Activated gamma-delta T cell treated with anti-CD3 and anti-CD28 coated beads, Interleukin-2, amount 50 U/mL, for 16 hours (primary cell): ENCODE data around the gene MRPS6.

Experiments
- DNase-seq: peaks from one replicate; pipeline ENCODE4 v3.0.0-alpha.2; 2020; ENCODE audit warnings: low read depth

MRPS6 gene

DNA sequence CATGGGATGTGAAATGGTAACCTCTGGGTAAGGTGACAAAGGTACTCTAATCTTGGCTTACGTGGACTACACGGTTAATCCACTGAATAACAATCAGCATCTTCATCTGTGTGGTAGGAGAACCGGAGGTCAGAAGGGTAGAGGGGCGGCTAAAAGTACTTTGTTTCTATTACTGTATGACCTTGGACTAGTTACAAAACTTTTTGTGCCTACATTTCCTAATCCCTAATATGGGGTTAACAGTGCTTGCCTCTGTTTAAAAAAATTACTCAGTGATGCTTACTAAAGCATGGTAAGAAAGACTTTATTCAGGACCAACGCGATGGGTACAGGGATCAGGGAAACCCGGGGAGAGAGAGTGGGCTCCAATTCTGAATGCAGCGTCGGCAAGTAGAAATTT lies 1.7 kb upstream of the MRPS6 start:
- no peak for DNase-seq

GRCh38 chr21:34072145-34073031 lies 990 bp upstream of the MRPS6 start:
- no peak for DNase-seq

DNA sequence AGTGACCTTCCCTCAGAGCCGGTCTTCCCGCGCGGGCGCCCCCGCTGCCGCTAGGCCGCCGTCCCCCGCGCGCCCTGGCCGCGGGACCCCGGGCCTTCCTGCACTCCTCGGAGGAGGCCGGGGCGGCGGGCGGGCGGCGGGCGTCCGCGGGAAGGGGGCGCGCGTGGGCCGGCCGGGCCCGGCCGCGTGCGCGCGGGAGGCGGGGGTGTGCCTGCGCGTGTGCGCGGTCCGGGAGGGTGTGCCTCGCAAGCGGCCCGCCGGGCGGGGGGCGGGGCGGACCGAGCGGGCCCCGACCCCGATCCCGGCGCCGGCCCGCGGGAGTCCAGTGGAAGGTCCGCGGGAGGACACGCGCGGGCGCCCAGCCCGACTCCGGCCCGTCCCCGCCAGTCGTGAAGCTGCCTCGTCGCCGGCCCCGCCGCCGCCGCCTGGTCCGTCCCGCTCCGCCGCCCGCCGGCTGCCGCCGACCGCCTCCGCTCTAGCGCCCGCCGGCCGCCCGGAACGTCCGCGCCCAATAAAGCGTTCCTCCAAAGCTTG lies 438 bp downstream of the MRPS6 start:
- DNase-seq = no peak

- DNase-seq = no peak
These were observed 1.1 kb downstream of the MRPS6 start for GRCh38 chr21:34074283-34075090.

DNA sequence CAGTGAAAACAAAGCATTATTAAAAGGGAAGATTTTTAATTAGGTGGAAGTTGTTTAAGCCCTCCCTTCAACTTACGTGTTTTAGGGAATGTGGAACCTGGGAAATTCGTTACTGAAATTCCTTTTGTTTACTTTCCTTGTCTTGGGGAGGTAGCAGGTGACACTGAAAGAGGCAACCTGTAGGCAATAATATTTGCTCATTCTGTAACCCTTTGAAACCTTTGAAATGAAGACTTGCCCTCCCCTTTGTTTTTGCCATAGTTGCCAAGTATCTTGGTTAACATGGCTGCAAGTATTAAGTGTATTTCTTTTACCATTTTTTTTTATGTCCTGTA lies 1.7 kb downstream of the MRPS6 start:
- no peak for DNase-seq

DNA sequence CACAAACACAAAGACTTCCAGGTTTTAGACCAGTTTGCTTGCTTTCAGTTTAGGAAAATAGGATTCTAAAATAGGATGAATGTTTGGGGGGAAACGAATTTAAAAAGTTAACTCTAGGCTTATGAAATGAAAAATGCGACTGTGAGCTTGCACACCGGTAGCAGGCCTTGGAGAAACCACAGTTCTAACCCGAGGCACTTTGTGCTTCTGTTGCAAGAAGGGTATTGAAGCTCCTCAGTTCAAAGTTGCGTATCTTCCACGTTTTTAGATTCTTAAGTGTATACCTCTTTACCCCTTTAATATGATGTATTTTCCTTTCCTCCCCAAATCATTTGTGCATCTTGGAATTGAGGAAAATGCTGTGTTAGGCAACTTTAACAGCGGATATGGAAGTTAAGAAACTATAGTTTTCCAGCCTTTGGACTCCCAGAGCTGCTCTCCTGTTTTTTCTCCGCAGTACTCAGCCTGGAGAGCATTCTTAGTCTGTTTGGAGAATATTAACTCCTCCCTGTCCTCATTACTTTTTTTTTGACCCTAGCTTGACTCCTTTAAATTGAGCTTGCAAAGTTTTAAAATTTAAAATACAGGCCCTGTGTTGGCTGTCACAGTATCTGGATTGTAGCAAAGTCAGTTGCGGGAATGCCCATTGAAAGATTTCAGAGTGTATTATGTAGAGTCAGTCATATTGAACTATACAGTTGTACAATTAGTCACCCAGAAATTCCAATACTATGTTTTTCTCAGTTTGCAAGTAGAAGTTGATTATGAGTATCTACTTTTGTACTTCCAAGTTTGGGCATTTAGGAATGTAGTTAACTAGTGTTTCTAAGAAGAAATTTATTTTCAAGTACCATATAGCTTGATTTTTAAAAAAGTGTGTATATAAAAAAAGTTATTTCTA lies 2.6 kb downstream of the MRPS6 start:
- DNase-seq = no peak

DNA sequence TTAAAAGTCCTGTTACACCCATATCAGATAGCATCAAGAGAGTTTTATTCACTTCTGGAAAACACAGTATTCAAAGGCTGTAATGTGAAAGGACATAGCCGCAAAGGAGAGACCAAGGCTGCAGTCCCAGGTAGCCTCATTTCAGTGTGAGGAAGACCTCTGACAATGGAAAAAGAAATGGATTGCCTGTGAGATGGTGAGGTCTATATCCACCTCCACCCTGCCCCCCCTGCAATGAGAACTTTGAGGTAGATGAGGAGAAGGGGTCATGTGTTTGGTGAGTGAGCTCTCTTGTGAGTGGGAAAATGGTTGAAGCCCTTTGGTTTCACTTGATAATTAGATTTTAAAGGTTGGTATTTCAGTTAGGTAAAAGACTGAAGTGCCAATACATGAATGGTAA lies 3.5 kb downstream of the MRPS6 start:
- no peak for DNase-seq

GRCh38 chr21:34077888-34078287 lies 4.5 kb downstream of the MRPS6 start:
- no peak for DNase-seq

DNA sequence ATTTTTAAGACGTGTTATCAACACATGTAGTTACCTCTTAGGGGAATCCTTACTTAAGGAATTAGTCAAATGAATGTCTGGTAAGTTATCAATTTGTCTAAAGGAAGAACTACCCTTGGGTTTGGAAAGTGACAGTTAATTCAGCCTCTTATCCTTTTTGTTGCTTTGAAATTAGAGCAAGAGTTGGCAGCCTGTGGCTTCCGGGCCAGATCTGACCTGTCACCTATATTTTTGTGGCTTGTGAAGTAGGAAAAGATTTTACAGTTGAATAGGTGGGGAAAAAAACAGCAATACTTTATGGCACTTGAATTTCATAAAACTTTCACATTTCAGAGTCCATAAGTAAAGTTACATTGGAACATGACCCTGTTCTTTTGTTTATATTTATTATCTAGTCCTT lies 5.5 kb downstream of the MRPS6 start:
- DNase-seq = no peak

DNA sequence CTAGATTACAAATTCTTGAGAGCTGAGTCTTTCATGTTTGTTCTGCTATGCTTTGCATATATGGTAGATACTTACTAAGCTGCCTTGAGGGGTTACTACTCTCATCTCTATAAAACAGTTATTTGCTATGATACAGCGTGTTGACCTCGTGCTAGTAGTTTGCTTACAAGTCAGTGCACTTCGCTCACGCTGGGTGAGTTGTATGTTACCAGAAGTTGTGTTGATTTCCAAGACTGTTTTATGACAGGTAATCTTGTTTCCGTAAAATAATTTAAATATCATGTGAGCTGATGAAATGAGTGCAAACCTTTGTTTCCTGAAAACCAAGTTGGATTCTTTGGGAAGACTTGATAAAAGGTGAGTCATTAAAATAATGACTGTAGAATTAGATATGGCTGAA lies 7.3 kb downstream of the MRPS6 start:
- no peak for DNase-seq

DNA sequence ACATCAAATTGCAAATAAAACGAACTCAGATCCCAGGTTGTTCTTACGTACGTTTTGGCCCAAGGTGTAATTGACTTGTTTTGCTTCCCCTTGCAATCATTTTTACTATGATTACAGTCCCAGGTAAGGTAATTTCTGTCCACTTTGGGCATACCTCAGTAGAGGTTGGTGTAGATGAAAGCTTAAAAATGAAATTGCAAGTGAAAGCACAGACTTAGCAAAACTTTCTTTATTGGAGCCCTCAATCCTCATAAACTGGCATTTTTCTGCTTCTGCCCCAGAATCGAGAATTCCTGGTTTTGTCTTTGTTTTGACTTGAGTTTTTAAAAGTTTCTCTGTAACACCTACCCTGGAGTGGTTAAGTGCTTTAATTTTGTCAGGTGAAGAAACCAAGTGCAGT lies 9.4 kb downstream of the MRPS6 start:
- no peak for DNase-seq

GRCh38 chr21:34083357-34083756 lies 10.0 kb downstream of the MRPS6 start:
- DNase-seq = no peak

DNA sequence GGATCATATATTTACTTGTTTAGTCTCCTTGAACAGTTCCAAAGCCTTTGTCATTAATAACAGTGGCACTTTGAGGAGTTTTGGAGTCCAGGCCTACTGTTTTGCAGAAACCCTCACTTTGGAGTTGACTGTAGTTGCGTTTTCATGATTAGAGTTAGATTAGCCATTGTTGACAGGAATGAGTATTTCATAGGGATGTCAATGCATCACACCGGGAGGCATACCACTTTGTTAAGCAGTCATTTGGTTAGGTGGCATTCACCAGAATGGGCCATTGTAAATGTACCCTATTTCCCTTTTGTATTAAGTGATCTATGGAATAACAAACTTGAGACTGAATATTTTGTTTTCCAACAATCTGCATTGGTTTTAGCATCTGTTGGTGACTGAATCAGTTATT lies 11.8 kb downstream of the MRPS6 start:
- no peak for DNase-seq

- DNase-seq = no peak
These were observed 13.5 kb downstream of the MRPS6 start for GRCh38 chr21:34086887-34087306.

- no peak for DNase-seq
These were observed 15.4 kb downstream of the MRPS6 start for GRCh38 chr21:34088752-34089151.

GRCh38 chr21:34091032-34091431 lies 17.7 kb downstream of the MRPS6 start:
- no peak for DNase-seq

DNA sequence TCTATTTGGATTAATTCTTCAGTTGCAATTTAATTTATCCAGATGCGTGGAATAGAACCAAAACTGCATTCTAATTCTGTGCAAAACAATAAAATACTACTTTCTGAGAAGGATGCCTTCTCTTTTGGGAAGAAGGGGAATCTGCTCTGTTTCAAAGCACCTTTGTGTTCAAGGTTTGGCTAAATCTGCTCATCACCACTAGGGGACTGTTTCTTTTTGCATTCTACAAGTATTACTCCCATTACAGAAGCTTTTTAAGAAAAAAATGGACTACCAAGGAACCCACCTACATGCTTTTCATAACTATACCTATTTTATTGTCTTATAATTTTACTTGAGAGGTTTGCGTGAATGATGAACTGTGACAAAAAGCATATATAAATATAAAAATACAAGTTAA lies 18.2 kb downstream of the MRPS6 start:
- DNase-seq = no peak

DNA sequence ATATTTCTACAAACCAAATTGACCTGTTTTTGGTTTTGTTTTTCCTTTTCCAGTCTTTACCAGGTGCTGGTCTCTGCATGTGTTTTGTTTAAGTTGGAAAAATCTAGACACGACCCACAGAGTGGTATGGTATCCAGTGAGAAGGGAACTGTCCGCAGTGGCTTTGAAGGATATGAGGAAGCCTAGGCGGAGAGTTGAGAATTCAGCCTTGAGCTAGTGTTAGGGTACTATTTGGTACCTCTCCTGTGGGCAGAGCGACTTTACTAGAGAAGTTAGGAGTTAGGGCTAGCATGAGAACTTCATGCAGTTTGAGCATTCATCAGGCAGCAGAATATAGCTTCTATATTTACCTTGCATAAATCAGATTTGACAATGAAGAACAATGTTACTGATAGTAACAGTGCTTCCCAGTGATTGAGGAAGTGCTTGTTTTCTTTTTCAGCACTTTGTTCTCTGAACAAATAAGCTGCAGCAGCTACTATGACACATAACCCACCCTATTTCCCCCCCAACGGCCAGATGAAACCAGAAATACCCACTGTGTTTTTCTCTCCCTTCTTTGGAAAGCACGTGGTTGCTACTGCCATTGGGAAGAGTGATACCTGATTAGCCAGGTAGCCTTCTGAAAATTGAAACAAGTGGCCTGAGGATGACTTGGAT lies 19.0 kb downstream of the MRPS6 start:
- no peak for DNase-seq

DNA sequence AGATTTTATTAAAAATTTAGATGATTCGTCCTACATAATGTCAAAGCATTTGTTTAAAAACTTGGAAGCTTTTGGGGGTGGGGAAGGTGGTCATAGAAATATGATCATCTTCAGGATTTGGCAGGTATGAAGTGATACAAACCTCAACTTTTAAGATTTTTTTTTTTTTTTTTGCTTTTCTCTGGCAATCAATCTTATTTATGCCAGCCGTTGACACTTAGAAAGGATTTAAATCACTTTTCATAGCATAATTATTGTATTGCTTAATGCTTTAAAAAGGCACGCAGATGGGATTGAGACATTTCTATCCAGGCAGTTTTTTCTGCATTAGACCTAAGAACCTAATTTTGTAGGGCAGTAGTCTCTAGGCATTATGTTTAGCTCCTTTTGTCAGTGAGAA lies 19.7 kb downstream of the MRPS6 start:
- no peak for DNase-seq

GRCh38 chr21:34094949-34095348 lies 21.6 kb downstream of the MRPS6 start:
- no peak for DNase-seq

GRCh38 chr21:34097442-34097841 lies 24.1 kb downstream of the MRPS6 start:
- DNase-seq = no peak

DNA sequence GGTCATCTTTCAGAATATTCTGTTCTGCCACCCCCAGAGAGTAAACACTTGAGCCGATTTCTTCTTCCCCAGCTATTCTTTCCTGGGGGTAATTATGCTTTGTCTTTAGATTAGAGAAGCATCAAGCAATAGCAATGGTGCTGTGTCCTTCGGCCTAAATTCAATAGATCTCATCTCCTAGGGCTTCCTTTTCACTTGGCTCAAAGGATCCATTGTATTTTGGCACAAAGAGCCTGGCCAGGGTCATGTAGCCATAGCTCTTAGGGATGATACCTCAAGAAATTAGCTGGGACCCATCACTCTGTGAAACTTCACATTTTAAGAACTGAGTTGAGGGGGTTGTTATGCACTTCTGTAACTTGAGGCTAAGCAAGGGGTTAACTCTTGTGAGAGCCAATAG lies 27.0 kb downstream of the MRPS6 start:
- DNase-seq = no peak
